GM18519 (cell line): ENCODE data around the gene HSD17B2.
"Not testable (repeated sequence)": the region's sequence is repeated elsewhere in the genome, so short reads cannot be mapped to it uniquely, and the experiment has no call there.

Experiments used
- ATAC-seq: cut with Tn5 transposase; IDR thresholded peaks from one replicate; pipeline ENCODE4 v1.9.1; 2021; ENCODE audit warnings: mild to moderate bottlenecking, moderate library complexity; ENCODE audit not compliant: unreplicated experiment, low FRiP score

HSD17B2 gene, protein sequence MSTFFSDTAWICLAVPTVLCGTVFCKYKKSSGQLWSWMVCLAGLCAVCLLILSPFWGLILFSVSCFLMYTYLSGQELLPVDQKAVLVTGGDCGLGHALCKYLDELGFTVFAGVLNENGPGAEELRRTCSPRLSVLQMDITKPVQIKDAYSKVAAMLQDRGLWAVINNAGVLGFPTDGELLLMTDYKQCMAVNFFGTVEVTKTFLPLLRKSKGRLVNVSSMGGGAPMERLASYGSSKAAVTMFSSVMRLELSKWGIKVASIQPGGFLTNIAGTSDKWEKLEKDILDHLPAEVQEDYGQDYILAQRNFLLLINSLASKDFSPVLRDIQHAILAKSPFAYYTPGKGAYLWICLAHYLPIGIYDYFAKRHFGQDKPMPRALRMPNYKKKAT

DNA sequence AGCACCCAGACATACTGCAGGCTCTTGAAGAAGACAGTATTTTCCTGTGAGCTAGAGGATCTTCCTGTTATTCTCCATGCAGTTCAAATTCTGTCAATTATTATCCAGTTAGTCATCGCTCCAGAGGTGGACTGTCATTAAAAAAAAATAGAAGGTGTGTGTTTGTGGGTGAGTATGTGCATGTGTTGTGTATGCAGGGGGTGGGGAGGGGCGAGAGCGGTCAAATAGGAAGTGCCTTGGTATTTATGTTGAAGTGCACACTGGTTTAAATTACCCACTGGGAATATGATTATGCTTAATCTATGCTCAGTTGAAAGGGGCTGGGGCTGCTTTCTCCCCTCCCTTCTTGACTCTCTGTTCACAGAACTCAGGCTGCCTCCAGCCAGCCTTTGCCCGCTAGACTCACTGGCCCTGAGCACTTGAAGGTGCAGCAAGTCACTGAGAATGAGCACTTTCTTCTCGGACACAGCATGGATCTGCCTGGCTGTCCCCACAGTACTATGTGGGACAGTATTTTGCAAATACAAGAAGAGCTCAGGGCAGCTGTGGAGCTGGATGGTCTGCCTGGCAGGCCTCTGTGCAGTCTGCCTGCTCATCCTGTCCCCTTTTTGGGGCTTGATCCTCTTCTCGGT lies at the start of gene HSD17B2:
Gene HSD17B2 (plus strand): TSS at position 273 of the 632 bp plus-strand sequence. CDS start 172 bp downstream, at position 445.
- no peak for ATAC-seq

DNA sequence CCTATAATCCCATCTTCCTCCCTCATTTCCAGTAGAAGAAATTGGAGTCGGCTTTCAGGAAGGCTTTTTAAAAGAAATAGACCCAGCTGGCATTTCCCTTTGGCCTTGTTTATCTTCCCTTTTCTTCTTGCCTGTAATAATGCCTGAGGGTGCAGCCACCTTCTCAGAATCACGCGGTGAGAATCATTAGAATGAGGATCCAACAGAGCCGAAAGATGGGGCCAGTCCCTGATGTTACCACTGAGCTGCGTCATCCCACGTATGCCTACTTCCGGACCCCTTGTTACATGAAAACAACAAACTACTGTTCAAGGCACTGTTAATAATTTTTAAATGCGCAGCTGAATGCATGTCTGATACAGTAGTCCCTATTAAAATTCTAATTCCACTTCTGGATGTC lies 47.9 kb upstream of the HSD17B2 start:
- ATAC-seq = no peak

DNA sequence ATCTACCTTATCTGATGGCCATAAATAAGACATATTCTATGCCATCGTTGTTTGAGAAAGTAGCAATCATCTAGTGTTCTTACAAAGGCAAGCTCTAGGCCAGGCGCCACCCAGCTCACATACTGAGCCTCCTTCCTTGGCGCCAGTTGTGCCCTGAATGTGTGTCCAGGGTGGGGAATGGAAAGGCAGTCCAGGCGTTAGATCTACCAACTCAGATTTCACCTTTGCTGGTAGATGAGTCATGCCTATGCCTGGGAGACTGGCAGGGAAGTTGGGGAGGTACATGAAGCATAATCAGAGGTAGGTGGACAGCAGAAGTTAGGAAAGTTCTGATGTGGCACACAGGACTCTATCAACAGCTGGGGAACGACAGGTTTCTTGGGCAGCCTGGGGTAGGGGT lies 47.3 kb upstream of the HSD17B2 start:
- no peak for ATAC-seq

DNA sequence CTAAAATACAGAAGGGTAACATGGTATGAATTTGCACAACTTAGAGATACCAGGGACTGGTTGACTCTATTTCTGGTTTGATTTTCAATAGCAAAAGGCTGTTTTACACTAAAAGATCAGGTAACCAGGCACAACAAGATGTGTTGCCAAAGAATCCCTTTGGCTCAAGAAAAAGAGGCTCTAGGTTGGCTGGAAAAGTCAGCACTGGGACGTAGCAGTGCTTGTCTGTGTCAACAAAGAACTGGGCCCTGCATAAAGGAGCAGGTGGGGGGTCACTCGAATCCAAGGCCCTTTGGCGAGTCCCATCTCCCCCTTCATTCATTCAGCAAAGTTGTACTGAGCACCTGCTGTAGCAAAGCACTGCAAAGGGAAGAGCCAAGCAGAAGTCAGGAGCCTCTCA lies 42.2 kb upstream of the HSD17B2 start:
- ATAC-seq = no peak

DNA sequence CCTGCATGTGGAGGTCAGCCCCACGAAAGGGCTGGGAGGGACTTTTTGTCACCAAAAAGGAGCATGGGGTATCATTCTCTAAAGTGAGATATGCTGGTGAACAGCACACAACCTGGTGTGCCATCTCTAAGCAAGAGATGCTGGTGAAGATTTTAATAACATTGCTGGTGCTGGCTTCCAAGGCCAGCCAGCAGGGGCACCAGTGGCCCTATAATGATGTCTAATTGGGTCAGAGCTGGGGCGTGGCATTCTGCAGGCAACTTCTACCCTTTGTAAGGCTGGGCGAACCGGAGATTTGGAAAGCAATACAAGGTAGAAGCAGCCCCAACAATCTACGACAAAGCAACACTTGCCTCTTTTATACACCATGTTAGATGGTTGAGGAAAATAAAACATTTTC lies 40.6 kb upstream of the HSD17B2 start:
- no peak for ATAC-seq

DNA sequence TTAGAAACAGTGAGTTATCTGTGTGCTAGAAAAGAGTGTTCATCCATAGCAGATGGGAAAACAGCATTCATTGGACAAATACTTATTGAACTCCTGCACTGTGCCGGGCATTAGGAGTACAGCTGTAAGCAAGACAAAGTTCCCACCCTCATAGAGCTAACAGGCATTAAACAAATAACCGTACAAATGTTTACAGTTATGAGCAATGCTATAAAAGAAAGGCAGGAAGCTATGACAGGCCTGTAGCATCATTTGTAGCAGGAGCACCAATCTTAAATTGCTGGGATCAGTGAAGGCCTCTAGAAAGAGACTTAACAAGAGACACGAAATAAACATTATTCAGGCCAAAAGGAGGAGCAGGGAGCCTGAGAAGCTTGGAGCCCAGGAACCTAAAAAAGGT lies 39.4 kb upstream of the HSD17B2 start:
- ATAC-seq = no peak

DNA sequence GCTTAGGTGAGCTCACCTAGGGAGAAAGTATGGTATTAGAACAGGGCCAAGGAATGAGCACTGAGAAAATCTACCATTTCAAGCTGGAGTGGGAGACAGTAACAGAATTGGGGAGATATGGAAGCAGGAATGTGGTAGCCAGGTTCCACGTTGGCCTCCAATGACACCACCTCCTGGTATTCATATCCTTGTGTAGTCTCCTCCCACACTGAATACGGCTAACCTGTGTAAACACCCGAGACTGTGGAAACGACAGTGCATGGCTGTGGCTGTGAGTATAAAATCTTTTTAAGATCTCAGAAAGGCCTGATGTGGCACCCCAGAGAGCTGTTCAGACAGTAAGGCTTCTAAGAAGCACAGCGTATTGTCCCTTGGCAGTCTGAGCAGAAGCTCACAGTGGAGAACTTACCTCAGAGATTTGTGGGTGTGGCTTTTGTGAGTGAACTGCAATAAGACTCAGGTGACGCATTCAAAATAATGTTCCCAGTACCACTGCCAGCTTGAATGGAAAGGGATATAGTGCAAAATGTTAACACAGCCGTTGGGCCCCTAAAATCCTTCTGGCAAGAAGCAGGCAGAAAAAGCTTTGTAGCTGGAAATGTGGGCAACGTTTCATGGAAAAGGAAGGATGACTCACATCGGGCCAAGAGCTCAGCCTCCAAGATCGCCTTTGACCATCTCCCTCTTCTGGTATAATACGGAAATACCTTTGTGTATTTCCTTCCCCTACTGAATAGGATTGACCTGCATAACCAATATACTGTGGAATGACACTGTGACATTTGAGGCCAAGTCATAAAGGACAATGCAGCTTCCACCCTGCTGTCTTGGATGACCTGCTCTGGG lies 38.2 kb upstream of the HSD17B2 start:
- no peak for ATAC-seq

DNA sequence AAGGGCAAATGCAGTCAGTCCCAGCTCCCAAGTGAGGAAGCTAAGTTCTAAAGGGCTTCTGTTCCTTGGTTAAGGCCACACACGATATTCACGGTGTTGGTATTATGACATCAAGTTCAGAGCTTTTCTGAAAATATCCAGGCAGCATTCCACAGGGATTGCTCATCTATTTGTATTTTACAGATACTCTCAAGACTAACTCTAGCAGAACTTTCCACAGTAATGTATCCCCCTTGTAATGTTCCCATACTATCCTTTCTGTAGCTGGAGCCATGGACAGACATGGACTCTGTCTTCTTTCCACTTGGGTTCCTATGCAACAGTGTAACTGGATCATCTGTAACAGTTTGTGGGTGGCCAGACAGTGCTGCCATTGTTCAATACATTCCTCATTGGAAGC lies 37.3 kb upstream of the HSD17B2 start:
- ATAC-seq = no peak

DNA sequence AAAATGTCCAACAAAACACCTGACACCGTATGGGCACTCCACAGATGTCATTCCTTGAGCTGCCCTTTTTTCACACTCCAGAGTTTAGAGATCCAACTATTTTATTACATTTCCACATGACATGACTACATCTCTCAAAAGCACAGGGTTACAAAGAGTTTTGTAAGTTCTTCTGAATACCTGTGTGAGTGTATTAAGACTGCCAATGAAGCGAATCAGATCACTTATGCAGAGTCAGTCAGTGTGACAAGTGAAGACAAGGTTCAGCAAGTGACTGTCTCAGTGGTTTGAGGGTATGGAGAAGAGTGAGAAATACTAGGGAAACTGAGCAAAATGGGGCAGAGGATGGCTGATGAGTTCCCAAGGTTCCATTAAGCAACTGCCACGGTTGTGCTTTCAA lies 32.2 kb upstream of the HSD17B2 start:
- no peak for ATAC-seq

DNA sequence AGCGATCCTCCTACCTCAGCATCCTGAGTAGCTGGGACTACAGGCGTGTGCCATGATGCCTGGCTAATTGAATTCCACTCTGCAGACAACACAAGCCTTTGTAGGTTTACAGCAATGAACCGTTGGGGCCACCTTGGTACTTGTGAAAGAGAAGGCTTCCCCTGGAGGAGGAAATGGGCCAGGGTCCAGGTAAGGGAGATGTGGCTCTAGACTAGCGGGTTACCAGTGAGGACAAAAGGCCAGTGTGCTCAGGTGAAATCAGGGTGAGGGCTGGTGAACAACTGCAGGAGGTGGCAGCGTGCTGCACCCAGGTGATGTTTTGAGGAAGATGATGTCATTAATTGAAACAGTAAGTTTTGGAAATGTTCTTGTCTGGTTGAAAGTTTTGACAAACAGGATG lies 30.5 kb upstream of the HSD17B2 start:
- no peak for ATAC-seq

DNA sequence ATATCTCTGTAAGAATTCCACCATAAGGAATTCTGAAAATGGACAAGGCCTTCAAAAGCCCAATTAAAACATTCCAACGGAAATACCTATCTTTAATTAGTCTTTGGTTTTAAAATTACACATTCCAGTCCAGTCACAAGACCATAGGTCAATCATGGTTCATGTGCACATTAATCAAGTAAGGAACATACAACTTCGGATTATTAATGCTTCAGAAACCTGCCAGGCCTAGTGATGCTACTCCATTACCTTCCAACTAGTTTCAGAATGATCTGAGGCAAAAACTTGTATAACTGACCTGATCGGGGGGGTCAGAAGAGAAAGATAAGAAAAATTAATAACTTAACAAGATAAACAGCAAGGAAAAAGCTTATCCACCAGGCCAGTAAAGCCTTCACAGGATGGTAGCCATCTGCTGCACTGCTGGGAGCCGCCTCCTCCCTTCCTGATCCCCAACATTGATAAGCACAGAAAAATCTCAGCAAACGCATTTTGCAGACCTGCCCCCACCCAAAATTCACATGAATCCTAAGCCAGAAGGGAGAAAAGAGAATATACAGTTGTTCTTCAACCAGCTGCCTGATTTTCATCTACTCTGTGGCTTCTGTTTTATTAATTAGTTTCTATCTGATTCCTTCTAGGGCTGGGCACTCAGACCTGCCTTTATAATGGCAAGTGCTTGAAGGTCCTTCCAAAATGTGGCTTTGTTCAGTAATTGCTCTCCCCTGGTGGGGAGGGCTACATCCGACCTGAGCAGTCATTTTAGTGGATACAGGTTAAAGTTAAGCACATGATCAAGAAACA lies 29.8 kb upstream of the HSD17B2 start:
- ATAC-seq = no peak

DNA sequence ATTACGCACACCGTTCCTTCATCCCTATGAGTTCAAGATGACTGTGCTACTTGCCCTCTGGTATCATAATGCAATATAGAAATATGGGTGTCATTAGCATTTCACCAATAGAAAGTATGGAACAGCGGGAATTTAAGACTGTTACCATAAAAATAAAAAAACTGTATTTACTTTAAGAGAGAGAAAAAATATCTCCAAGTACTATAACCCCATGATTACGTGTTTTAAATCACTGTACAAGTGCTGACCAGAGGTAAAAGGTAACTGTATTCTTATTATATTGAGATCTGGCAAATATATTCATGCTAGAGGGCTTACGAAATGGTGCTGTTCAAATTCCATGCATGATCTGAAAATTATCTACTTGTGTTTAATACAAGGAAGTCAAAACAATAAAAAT lies 29.0 kb upstream of the HSD17B2 start:
- ATAC-seq = no peak

DNA sequence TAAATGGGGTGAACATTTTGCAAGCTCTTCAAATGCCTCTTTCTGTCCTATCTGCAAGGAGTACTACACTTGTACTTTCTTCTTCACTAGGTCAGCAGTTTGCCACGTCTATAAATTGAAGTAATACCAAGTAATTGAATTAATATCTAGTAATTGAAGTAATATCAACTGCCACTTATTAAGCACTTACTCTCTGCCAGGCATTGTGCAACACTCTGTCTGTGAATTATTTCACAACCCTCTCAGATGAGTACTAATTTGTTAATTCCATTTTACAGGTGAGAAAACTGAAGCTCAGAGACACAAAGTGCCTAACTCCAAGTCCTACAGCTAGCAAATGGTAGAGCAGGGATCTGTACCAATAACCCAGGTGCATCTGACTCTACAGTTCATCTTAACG lies 27.9 kb upstream of the HSD17B2 start:
- no peak for ATAC-seq

DNA sequence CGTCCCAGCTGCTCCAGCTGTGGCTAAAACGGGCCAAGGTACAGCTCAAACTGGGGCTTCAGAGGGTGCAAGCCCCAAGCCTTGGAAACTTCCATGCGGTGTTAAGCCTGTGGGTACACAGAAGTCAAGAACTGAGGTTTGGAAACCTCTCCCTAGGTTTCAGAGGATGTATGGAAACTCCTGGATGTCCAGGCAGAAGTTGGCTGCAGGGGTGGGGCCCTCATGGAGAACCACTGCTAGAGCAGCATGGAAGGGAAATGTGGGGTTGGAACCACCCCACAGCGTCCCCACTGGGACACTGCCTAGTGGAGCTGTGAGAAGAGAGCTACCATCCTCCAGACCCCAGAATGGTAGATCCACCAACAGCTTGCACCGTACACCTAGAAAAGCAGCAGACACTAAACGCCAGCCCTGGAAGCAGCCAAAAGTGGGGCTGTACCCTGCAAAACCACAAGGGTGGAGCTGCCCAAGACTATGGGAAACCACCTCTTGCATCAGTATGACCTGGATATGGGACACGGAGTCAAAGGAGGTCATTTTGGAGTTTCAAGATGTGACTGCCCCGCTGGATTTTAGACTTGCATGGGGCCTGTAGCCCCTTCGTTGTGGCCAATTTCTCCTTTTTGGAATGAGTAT lies 26.0 kb upstream of the HSD17B2 start:
- ATAC-seq = no peak

DNA sequence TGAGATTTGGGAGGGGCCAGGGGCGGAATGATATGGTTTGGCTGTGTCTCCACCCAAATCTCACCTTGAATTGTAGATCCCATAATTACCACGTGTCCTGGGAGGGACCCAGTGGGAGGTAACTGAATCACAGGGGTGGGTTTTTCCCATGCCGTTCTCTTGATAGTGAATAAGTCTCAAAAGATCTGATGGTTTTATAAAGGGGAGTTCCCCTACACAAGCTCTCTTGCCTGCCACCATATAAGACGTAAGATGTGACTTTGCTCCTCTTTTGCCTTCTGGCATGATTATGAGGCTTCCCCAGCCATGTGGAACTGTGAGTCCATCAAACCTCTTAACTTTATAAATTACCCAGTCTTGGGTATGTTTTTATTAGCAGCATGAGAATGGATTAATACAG lies 25.3 kb upstream of the HSD17B2 start:
- not testable (repeated sequence) for ATAC-seq

DNA sequence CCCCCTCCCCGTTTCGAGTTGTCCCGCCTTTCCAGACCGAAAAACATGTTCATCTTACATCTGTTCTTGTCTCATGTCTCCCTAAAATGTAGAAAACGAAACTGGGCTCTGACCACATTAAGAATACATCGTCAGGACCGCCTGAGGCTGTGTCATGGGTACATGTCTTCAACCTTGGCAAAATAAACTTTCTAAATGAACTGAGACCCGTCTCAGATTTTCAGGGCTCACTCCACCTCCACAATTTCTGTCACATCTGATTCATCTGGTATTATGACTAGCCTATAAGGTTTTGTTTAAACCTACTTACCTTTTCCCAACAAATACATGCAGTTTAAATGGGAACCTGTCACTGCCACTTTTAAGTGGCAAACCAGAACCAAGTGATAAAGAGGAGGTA lies 24.4 kb upstream of the HSD17B2 start:
- ATAC-seq = no peak

DNA sequence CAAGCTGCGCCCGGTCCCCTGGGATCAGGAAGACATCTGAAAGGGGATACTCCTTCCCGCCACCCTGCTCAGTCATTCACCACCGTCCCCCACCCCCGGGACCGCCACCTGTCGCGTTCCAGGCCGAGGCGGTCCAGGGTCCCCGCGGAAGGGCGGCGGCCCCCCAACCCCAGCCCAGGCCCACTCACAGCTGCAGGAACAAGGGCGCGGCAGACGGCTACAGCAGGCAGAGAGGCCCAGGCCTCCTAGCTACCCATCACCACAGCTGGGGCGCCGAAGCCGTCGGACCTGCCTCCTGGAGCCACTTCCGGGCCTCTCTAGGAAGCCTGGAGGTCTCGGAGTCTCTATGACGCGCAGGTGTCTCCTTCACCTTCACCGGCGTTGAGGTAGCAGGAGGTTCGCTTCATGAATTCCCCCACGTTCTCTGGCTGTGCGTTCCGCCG lies 23.8 kb upstream of the HSD17B2 start, which contains the start of gene SDR42E1:
Gene SDR42E1 (minus strand): TSS at position 272 of the 443 bp plus-strand sequence. CDS start 10,612 bp downstream, outside the sequence.
- no peak for ATAC-seq

DNA sequence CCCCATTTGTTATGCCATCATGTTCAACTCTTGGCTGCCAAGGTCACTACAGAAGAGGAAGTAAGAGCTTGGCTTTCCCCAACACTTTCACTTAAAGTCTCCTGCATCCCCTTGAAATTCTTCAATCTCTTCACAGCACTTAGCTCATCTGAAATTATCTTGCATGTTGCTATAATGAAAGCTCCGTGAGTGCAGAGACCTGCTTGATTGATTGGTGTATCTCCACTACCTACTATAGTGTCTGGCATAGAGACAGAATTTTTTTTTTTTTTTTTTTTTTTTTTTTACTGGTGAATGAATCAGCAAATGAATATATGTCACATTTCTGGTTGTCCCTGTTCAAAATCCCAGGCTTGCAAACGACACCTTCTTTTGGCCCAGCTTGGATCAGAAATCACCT lies 21.9 kb upstream of the HSD17B2 start:
- ATAC-seq = no peak

DNA sequence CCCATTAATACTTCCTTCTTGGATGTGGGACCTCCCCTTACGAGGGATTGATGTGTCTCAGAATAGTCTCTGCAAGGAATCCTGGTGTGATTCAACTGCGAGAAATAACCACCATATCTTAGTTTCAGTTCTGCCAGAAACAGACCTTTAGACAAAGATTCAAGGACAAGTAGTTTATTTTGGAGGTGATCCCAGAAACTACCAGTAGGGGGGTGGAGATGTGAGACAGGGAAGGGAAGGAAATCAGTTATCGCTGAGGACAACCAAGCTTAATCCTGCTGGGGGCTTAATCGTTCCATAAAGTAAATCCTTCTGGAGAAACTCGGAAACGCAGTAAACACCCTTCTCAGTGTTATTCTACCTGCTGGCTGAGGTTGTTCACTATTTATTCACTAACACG lies 18.8 kb upstream of the HSD17B2 start:
- ATAC-seq = no peak

DNA sequence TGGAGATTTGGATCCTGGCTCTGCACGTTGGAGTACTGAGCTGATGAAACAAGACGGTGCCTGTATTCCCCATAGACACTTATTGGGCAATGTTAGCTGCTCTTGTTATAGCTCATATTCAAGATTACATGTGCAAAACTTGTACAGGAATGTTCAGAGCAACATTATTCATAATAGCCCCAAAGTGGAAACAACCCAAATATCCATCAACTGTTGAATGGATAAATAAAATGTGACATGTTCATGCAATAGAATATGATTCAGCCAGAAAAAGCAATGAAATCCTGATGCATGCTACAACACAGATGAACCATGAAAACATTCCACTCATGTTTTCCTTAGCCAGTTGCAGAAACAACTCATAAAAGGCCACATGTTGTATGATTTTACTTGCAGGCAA lies 18.1 kb upstream of the HSD17B2 start:
- no peak for ATAC-seq
